SU-DHL-6 (cell line): Measurements from ENCODE around the gene PPP1R7.

ENCODE experiments used
- H2AFZ ChIP-seq: fragments of 200-600 bp; sonication (generic); 2 replicates; pipeline ENCODE4 v1.6.1; 2014; ENCODE audit warnings: low read depth, mild to moderate bottlenecking, moderate library complexity, mixed read lengths, antibody characterized with exemption, low read length; ENCODE audit not compliant: severe bottlenecking
- H3F3A ChIP-seq: fragments of 200-600 bp; shearing (Covaris generic); 2 replicates; pipeline ENCODE4 v1.6.0; 2016; ENCODE audit warnings: antibody characterized with exemption, mild to moderate bottlenecking; ENCODE audit not compliant: insufficient read depth
- H3K27ac ChIP-seq: fragments of 200-600 bp; sonication (generic); 2 replicates; pipeline ENCODE4 v1.5.1; 2016; ENCODE audit warnings: low read depth, mild to moderate bottlenecking, low read length, moderate library complexity, mixed read lengths
- H3K27me3 ChIP-seq: fragments of 200-600 bp; sonication (generic), shearing (Covaris generic); 2 replicates; pipeline ENCODE4 v1.6.0; 2014; ENCODE audit warnings: mild to moderate bottlenecking, low read length
- H3K36me3 ChIP-seq: fragments of 200-600 bp; sonication (generic); 2 replicates; pipeline ENCODE4 v1.6.1; 2014; ENCODE audit warnings: mild to moderate bottlenecking, low read length, mixed read lengths
- H3K4me2 ChIP-seq: fragments of 300-600, 200-600 bp; shearing (Covaris generic), sonication (generic); 2 replicates; pipeline ENCODE4 v1.6.0; 2014; ENCODE audit warnings: low read length, low read depth, mild to moderate bottlenecking; ENCODE audit not compliant: poor library complexity, severe bottlenecking
- H3K4me3 ChIP-seq: fragments of 200-600 bp; sonication (generic); 2 replicates; pipeline ENCODE4 v1.5.1; 2014; ENCODE audit warnings: antibody characterized with exemption, low read length, mild to moderate bottlenecking, mixed read lengths; ENCODE audit not compliant: insufficient read depth, poor library complexity, severe bottlenecking
- H3K79me2 ChIP-seq: fragments of 200-600 bp; sonication (generic); 2 replicates; pipeline ENCODE4 v1.6.1; 2014; ENCODE audit warnings: mild to moderate bottlenecking, low read length, moderate library complexity; ENCODE audit not compliant: insufficient read depth
- H3K9ac ChIP-seq: fragments of 200-600 bp; sonication (generic); 2 replicates; pipeline ENCODE4 v1.7.0; 2014; ENCODE audit warnings: mild to moderate bottlenecking, low read length
- H3K9me2 ChIP-seq: fragments of 200-600 bp; sonication (generic); replicated peaks from 2 replicates; pipeline ENCODE4 v1.6.1; 2014; ENCODE audit warnings: low read length; ENCODE audit not compliant: insufficient read depth
- H3K9me3 ChIP-seq: fragments of 200-600 bp; sonication (generic); 2 replicates; pipeline ENCODE4 v1.6.1; 2014; ENCODE audit warnings: low read length, mixed read lengths; ENCODE audit not compliant: insufficient read depth
- H4K20me1 ChIP-seq: fragments of 200-600 bp; sonication (generic); 2 replicates; pipeline ENCODE4 v1.6.1; 2014; ENCODE audit warnings: low read depth, mild to moderate bottlenecking, antibody characterized with exemption, low read length, moderate library complexity, mixed read lengths
- EZH2phosphoT487 ChIP-seq: fragments of 200-600 bp; sonication (generic), shearing (Covaris generic); conservative IDR thresholded peaks from 2 replicates; pipeline ENCODE4 v1.6.1; 2018; ENCODE audit warnings: mild to moderate bottlenecking, antibody characterized with exemption, low read length, moderate library complexity, mixed read lengths
- TF ChIP-seq, protein P1 (sequence below): fragments of 200-600 bp; sonication (generic); IDR thresholded peaks from one replicate; pipeline ENCODE4 v1.5.1; 2017; ENCODE audit warnings: antibody characterized with exemption, mild to moderate bottlenecking, low read length, moderate library complexity; ENCODE audit not compliant: insufficient read depth, poor library complexity, severe bottlenecking

Gene PPP1R7

DNA sequence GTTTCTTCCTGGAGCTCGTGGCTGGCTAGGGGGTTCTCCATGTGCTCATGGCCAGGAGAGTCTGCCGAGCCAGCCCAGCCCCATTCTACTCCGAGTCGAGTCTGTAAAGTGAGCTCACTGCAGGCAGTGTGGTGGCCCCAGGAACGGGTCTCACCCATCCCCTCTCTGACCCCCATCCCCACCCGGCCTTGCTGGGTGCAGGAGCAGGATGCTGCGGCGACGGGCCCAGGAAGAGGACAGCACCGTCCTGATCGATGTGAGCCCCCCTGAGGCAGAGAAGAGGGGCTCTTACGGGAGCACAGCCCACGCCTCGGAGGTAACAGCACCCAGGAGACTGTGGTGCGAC lies 39.6 kb downstream of the PPP1R7 start:
- Histone ChIP-seq H3K4me3 (no peak overlapping the region), H3K9ac (no peak overlapping the region), H3K9me2 (no peaks in the 10 kb centered on the region), H3K9me3 (no peaks in the 10 kb centered on the region), H2AFZ (no peak overlapping the region), H3K27me3 (no peaks in the 10 kb centered on the region), H3K27ac (no peak overlapping the region), H3K79me2 (no peaks in the 10 kb centered on the region), H4K20me1 (no peaks in the 10 kb centered on the region), H3F3A (no peaks in the 10 kb centered on the region), H3K4me2 (no peak overlapping the region), H3K36me3 (no peaks in the 10 kb centered on the region)
- TF ChIP-seq EZH2phosphoT487: no peak
- TF ChIP-seq, protein P1, sequence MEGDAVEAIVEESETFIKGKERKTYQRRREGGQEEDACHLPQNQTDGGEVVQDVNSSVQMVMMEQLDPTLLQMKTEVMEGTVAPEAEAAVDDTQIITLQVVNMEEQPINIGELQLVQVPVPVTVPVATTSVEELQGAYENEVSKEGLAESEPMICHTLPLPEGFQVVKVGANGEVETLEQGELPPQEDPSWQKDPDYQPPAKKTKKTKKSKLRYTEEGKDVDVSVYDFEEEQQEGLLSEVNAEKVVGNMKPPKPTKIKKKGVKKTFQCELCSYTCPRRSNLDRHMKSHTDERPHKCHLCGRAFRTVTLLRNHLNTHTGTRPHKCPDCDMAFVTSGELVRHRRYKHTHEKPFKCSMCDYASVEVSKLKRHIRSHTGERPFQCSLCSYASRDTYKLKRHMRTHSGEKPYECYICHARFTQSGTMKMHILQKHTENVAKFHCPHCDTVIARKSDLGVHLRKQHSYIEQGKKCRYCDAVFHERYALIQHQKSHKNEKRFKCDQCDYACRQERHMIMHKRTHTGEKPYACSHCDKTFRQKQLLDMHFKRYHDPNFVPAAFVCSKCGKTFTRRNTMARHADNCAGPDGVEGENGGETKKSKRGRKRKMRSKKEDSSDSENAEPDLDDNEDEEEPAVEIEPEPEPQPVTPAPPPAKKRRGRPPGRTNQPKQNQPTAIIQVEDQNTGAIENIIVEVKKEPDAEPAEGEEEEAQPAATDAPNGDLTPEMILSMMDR: no peak

- H3K27ac ChIP-seq: no peak overlapping the region
- no peak overlapping the region for H3K9ac ChIP-seq
- no peak overlapping the region for H3K4me3 ChIP-seq
- TF ChIP-seq EZH2phosphoT487: no peak
- TF ChIP-seq, protein P1: no peak
- H3K9me3 ChIP-seq: no peaks in the 10 kb centered on the region
- no peaks in the 10 kb centered on the region for H4K20me1 ChIP-seq
- H3K4me2 ChIP-seq: no peak overlapping the region
- H3K36me3 ChIP-seq: no peaks in the 10 kb centered on the region
- H3K27me3 ChIP-seq: no peaks in the 10 kb centered on the region
- H3F3A ChIP-seq: no peaks in the 10 kb centered on the region
- no peaks in the 10 kb centered on the region for H3K9me2 ChIP-seq
- no peak overlapping the region for H2AFZ ChIP-seq
- H3K79me2 ChIP-seq: no peaks in the 10 kb centered on the region
Measured at GRCh38 chr2:241190291-241190981, 40.2 kb downstream of the PPP1R7 start.

DNA sequence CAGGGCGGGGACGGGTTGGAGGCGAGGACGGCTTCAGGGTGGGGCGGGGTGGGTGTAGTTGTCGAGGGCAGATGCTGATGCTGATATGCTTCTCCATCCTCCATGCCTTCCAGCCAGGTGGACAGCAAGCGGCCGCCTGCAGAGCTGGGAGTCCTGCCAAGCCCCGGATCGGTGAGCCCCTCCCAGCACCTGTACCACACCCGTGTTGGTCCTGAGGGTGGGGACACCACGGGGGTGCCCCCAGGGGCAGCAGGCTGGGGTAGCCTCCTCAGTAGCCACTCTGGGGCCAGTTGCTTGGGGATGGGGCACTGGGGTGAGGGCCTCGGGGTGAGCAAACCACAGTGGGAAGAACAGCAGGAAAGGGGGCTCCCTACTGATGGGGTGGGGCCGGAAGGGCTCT lies 40.8 kb downstream of the PPP1R7 start:
- Histone ChIP-seq H3F3A (no peaks in the 10 kb centered on the region), H3K4me3 (no peak overlapping the region), H3K27ac (no peak overlapping the region), H3K79me2 (no peaks in the 10 kb centered on the region), H2AFZ (no peak overlapping the region), H4K20me1 (no peaks in the 10 kb centered on the region), H3K36me3 (no peaks in the 10 kb centered on the region), H3K4me2 (no peak overlapping the region), H3K9me2 (no peaks in the 10 kb centered on the region), H3K27me3 (no peaks in the 10 kb centered on the region), H3K9ac (no peak overlapping the region), H3K9me3 (no peaks in the 10 kb centered on the region)
- no peak for TF ChIP-seq EZH2phosphoT487
- TF ChIP-seq, protein P1: no peak
